Astrocyte (in vitro differentiated cells and primary cell): ENCODE results near the gene ADAMTS13. TPM values are rescaled to one million over a fixed set of nuclear protein-coding genes. Genes with fewer than 3 reads are reported as not detected.

ENCODE experiments used
- DNase-seq: peaks from one replicate; pipeline ENCODE4 v3.0.0-alpha.2; 2010; ENCODE audit warnings: low read depth
- FAIRE-seq: peaks from 2 replicates; lab custom pipeline; 2011; peaks lifted over from hg19 to GRCh38; lab: Jason Lieb, UNC
- H2AFZ ChIP-seq: 2 replicates; pipeline ENCODE4 v1.6.0; 2012; ENCODE audit warnings: low read depth, low read length, inconsistent platforms
- H3K27ac ChIP-seq: 2 replicates; pipeline ENCODE4 v1.5.1; 2011; ENCODE audit warnings: low read depth, low read length, inconsistent platforms
- H3K27me3 ChIP-seq: 2 replicates; pipeline ENCODE4 v1.6.0; 2011; ENCODE audit warnings: low read length, inconsistent platforms; ENCODE audit not compliant: insufficient read depth
- H3K36me3 ChIP-seq: 2 replicates; pipeline ENCODE4 v1.5.1; 2011; ENCODE audit warnings: low read length, inconsistent platforms; ENCODE audit not compliant: insufficient read depth
- H3K4me1 ChIP-seq: 2 replicates; pipeline ENCODE4 v1.5.1; 2011; ENCODE audit warnings: low read length, inconsistent platforms; ENCODE audit not compliant: insufficient read depth
- H3K4me2 ChIP-seq: 2 replicates; pipeline ENCODE4 v1.6.0; 2012; ENCODE audit warnings: low read length, inconsistent platforms
- H3K4me3 ChIP-seq: 2 replicates; pipeline ENCODE4 v1.5.1; 2011; ENCODE audit warnings: low read depth, mild to moderate bottlenecking, low read length, inconsistent platforms; ENCODE audit not compliant: insufficient read depth
- H3K79me2 ChIP-seq: 2 replicates; pipeline ENCODE4 v1.6.0; 2012; ENCODE audit warnings: mild to moderate bottlenecking, low read length, inconsistent platforms; ENCODE audit not compliant: insufficient read depth
- H3K9ac ChIP-seq: 2 replicates; pipeline ENCODE4 v1.6.0; 2012; ENCODE audit warnings: mild to moderate bottlenecking, low read length, inconsistent platforms
- H3K9me3 ChIP-seq: 2 replicates; pipeline ENCODE4 v1.5.1; 2012; ENCODE audit warnings: low read depth, mild to moderate bottlenecking, low read length, inconsistent platforms; ENCODE audit not compliant: insufficient read depth
- H4K20me1 ChIP-seq: 2 replicates; pipeline ENCODE4 v1.6.0; 2012; ENCODE audit warnings: low read length, inconsistent platforms; ENCODE audit not compliant: insufficient read depth
- H3K27ac Mint-ChIP-seq: one replicate; pipeline ENCODE4 v1.8.0; 2021; ENCODE audit warnings: mild to moderate bottlenecking, mixed read lengths; ENCODE audit not compliant: unreplicated experiment
- H3K27me3 Mint-ChIP-seq: one replicate; pipeline ENCODE4 v1.8.0; 2021; ENCODE audit warnings: low read depth, mixed read lengths; ENCODE audit not compliant: unreplicated experiment
- H3K36me3 Mint-ChIP-seq: one replicate; pipeline ENCODE4 v1.8.0; 2021; ENCODE audit warnings: low read depth, mixed read lengths; ENCODE audit not compliant: unreplicated experiment
- H3K4me1 Mint-ChIP-seq: one replicate; pipeline ENCODE4 v1.8.0; 2021; ENCODE audit warnings: low read depth, mixed read lengths; ENCODE audit not compliant: unreplicated experiment
- H3K4me3 Mint-ChIP-seq: one replicate; pipeline ENCODE4 v1.8.0; 2021; ENCODE audit warnings: mild to moderate bottlenecking, moderate library complexity, mixed read lengths; ENCODE audit not compliant: unreplicated experiment
- H3K9me3 Mint-ChIP-seq: one replicate; pipeline ENCODE4 v1.8.0; 2021; ENCODE audit warnings: mild to moderate bottlenecking, mixed read lengths; ENCODE audit not compliant: unreplicated experiment
- EZH2 ChIP-seq: IDR thresholded peaks from 2 replicates; pipeline ENCODE4 v1.6.1; 2012; ENCODE audit warnings: mild to moderate bottlenecking, low read length, inconsistent platforms; ENCODE audit not compliant: insufficient read depth
- total RNA-seq: library from RNA; stranded (reverse); gene quantifications from 2 replicates; pipeline ENCODE4 v1.2.1, GENCODE V29; 2021
- TF ChIP-seq, protein P1 (sequence below): IDR thresholded peaks from 2 replicates; pipeline ENCODE4 v1.5.1; 2011; ENCODE audit warnings: low read depth, mild to moderate bottlenecking, inconsistent platforms, low read length, moderate library complexity; ENCODE audit not compliant: insufficient read depth

Gene ADAMTS13
- total RNA-seq, 1 donor from 2014 or later, result 5.6 TPM

DNA sequence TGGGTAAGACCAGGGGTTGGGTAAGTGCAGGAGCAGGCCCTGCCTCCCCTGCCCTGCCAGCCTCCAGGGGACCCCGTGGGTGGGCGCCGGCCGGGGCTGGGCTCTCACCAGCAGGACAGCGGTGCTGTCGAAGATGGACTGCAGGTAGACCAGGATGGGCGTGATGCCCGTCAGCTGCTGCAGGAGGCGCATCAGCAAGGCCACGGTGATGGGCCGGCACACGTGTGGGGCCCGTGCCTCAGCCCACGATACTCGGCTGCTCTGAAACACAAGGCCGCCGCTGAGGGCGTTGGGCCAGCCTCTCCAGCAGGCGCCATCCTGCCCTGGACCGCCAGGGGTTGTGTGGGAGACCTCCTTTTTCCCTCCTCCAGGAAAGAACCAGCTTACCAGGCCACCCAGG, 52.7 kb downstream of the ADAMTS13 start:
- Histone ChIP-seq H3K9ac (no peak overlapping the region), H3K4me2 (no peak overlapping the region), H3K4me1 (peaks cover 14% of the 10 kb centered on the region), H2AFZ (no peak overlapping the region), H3K27ac (no peak overlapping the region), H3K9me3 (no peaks in the 10 kb centered on the region), H3K27me3 (no peaks in the 10 kb centered on the region), H3K79me2 (peaks cover 11% of the 10 kb centered on the region), H3K36me3 (no peaks in the 10 kb centered on the region), H4K20me1 (peaks cover 20% of the 10 kb centered on the region), H3K4me3 (no peak overlapping the region)
- DNase-seq (no peak), FAIRE-seq (no peak)
- peaks cover 3% of the 10 kb centered on the region for H3K4me1 Mint-ChIP-seq
- no peak overlapping the region for H3K27ac Mint-ChIP-seq
- H3K36me3 Mint-ChIP-seq, result peaks cover 2% of the 10 kb centered on the region
- H3K4me3 Mint-ChIP-seq, result no peak overlapping the region
- no peaks in the 10 kb centered on the region for H3K9me3 Mint-ChIP-seq
- TF ChIP-seq EZH2, result no peak
- TF ChIP-seq, protein P1, sequence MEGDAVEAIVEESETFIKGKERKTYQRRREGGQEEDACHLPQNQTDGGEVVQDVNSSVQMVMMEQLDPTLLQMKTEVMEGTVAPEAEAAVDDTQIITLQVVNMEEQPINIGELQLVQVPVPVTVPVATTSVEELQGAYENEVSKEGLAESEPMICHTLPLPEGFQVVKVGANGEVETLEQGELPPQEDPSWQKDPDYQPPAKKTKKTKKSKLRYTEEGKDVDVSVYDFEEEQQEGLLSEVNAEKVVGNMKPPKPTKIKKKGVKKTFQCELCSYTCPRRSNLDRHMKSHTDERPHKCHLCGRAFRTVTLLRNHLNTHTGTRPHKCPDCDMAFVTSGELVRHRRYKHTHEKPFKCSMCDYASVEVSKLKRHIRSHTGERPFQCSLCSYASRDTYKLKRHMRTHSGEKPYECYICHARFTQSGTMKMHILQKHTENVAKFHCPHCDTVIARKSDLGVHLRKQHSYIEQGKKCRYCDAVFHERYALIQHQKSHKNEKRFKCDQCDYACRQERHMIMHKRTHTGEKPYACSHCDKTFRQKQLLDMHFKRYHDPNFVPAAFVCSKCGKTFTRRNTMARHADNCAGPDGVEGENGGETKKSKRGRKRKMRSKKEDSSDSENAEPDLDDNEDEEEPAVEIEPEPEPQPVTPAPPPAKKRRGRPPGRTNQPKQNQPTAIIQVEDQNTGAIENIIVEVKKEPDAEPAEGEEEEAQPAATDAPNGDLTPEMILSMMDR, result no peak
- H3K27me3 Mint-ChIP-seq, result no peaks in the 10 kb centered on the region

DNA sequence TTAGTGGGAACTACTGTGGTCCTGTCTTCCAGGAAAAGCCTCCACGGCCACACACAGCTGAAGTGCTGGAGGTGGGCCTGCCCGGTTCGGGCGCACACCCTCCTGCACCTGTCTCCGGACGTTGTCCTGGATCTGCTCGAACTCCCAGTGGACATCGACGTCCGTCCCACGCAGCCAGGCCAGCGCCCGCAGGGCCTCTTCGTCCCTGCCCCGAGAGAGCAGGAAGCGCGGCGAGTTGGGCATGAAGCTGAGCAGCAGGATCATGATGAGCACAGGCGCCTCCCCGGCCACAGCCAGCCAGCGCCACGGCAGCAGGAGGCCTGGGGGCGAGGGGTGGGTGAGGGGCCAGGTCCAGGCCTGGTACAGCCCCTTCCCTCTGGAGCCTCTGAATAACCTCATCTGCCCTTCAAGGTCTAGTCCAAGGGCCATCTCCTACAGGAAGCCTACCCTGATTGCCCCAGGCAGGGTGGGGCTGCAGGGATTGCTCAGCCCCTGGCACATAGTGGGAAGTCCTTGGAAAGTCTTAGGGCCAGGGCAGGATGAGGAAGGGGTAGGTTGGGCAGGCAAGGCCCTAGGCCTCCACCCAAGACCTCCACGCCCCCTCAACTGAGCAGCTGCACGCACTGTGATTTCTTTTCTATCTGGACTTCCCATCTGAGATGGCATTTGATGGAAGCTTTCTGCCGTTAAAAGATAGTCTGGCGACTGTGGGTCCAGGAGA, 53.3 kb downstream of the ADAMTS13 start:
- Histone ChIP-seq H3K9me3 (no peaks in the 10 kb centered on the region), H3K79me2 (peaks cover 11% of the 10 kb centered on the region)
- H3K4me3 Mint-ChIP-seq, result no peak overlapping the region

More for the DNA sequence above, 53.3 kb downstream of the ADAMTS13 start:
- Mint-ChIP-seq H3K9me3 (no peaks in the 10 kb centered on the region), H3K36me3 (peaks cover 2% of the 10 kb centered on the region), H3K27ac (no peak overlapping the region), H3K4me1 (peaks cover 3% of the 10 kb centered on the region), H3K27me3 (no peaks in the 10 kb centered on the region)
- TF ChIP-seq, protein P1, result no peak
- no peak for TF ChIP-seq EZH2
- peaks cover 20% of the 10 kb centered on the region for H4K20me1 ChIP-seq
- H3K4me3 ChIP-seq, result no peak overlapping the region
- no peaks in the 10 kb centered on the region for H3K27me3 ChIP-seq
- peaks cover 14% of the 10 kb centered on the region for H3K4me1 ChIP-seq
- FAIRE-seq (no peak), DNase-seq (no peak)
- H3K27ac ChIP-seq, result no peak overlapping the region
- no peak overlapping the region for H3K4me2 ChIP-seq
- no peak overlapping the region for H2AFZ ChIP-seq
- no peaks in the 10 kb centered on the region for H3K36me3 ChIP-seq
- no peak overlapping the region for H3K9ac ChIP-seq
